Measurements from ENCODE around the gene NTPCR. TPM values are rescaled to one million over a fixed set of nuclear protein-coding genes. Genes with fewer than 3 reads are reported as not detected.

NTPCR gene, protein sequence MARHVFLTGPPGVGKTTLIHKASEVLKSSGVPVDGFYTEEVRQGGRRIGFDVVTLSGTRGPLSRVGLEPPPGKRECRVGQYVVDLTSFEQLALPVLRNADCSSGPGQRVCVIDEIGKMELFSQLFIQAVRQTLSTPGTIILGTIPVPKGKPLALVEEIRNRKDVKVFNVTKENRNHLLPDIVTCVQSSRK
- polyA plus RNA-seq (2011; rRNA removed) (65.1 and 83.6 TPM in 2 replicates), polyA plus RNA-seq (2017; fragmentation: RNase III; extraction: RNeasy Plus Mini Kit Qiagen cat#74134 plus additional on column Dnase treatment) (68.8 to 76.9 TPM (median 69.9 TPM) in 3 replicates), polyA minus RNA-seq (2011; rRNA and poly(A)+ RNA removed) (18.4 and 26.3 TPM in 2 replicates)
- polyA plus RNA-seq (2012; cell fraction: cytosol; rRNA removed), result 30.3 and 30.9 TPM in 2 replicates
- polyA plus RNA-seq (2012; cell fraction: nucleus; rRNA removed), result 11.4 and 16.0 TPM in 2 replicates

DNA sequence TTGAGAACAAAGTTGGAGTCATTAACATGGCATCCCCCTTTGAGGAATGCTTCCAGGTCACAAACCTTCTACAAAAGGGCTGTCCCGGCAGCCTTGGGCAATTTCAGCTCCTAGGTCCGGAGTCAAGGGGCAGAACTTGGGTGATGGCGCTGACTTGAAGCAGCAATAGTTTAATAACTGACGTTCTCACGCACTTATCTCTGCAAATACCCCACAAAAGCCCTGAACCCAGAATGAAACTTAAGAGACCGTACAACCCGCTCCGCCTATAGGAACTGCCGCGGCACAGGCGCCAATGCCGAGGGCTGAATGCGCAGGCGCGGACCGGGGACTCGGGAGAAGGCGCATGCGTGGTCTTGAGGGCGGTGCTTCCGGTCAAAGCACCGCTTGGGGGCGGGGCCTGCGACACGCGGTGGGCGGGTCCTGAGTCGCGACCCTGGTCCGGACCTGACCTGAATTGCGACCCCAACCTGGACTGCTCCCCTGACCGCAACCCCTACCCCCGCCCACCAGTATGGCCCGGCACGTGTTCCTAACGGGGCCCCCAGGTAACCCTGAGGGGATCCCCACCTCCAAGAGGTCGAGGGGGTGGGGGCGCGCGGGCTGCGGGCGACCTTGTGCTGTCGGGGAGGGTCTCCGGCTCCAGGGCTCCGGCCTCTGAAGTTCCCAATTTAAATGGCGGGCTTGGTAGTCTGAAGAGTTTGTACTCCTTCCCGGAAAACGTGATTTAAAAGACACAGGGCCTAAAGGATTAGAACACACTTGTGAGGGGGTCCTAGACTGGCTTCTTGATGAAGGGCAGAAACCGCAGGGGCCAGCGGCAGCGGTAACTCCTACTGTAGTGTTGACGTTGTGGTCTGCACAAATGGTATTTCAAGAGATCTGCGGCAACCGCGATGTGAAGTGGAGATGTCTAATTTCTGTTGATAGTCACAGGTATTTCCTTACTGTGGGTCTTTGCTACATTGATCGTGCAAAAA lies at the start of gene NTPCR:
Gene NTPCR (plus strand): TSS at position 415 of the 980 bp plus-strand sequence. CDS start 100 bp downstream, at position 515.
- CTCF ChIA-PET, result interaction anchor here (0.9 to 1.2 kb wide), 2 partner anchors 28 to 315 kb away, joined by 3 to 4 read pairs; no protein-coding TSS in a partner anchor

GRCh38 chr1:232900818-232901217 lies 49.6 kb upstream of the NTPCR start:
- 83% methylated on average over 10 of the region's 10 CpGs for WGBS (ENCODE audit: missing lambda C conversion rate)
- TF ChIP-seq CBX2 (IDR thresholded peaks at IDR 0.05; ENCODE audit: borderline replicate concordance, low read depth), result no peak
- TF ChIP-seq CBX8 (IDR thresholded peaks at IDR 0.05), result no peak
- TF ChIP-seq FOXS1 (CRISPR knock-in tag; IDR thresholded peaks at IDR 0.05), result no peak
- TF ChIP-seq RARB (CRISPR knock-in tag; IDR thresholded peaks at IDR 0.05), result no peak
- no peak for TF ChIP-seq CHD4 (IDR thresholded peaks at IDR 0.05; ENCODE audit: borderline replicate concordance)
- TF ChIP-seq BHLHE40 (IDR thresholded peaks at IDR 0.05; ENCODE audit: low read depth, low read length), result no peak
- TF ChIP-seq NPAS2 (CRISPR knock-in tag; IDR thresholded peaks at IDR 0.05; ENCODE audit: borderline replicate concordance), result no peak
- no peak for TF ChIP-seq POLR2AphosphoS2 (conservative IDR thresholded peaks at IDR 0.05; ENCODE audit: low read length)
- TF ChIP-seq, protein P1, sequence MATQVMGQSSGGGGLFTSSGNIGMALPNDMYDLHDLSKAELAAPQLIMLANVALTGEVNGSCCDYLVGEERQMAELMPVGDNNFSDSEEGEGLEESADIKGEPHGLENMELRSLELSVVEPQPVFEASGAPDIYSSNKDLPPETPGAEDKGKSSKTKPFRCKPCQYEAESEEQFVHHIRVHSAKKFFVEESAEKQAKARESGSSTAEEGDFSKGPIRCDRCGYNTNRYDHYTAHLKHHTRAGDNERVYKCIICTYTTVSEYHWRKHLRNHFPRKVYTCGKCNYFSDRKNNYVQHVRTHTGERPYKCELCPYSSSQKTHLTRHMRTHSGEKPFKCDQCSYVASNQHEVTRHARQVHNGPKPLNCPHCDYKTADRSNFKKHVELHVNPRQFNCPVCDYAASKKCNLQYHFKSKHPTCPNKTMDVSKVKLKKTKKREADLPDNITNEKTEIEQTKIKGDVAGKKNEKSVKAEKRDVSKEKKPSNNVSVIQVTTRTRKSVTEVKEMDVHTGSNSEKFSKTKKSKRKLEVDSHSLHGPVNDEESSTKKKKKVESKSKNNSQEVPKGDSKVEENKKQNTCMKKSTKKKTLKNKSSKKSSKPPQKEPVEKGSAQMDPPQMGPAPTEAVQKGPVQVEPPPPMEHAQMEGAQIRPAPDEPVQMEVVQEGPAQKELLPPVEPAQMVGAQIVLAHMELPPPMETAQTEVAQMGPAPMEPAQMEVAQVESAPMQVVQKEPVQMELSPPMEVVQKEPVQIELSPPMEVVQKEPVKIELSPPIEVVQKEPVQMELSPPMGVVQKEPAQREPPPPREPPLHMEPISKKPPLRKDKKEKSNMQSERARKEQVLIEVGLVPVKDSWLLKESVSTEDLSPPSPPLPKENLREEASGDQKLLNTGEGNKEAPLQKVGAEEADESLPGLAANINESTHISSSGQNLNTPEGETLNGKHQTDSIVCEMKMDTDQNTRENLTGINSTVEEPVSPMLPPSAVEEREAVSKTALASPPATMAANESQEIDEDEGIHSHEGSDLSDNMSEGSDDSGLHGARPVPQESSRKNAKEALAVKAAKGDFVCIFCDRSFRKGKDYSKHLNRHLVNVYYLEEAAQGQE (IDR thresholded peaks at IDR 0.05), result no peak
- TF ChIP-seq POLR2A (IDR thresholded peaks at IDR 0.05; ENCODE audit: low read length), result no peak
- TF ChIP-seq MYC (IDR thresholded peaks at IDR 0.05; ENCODE audit: borderline replicate concordance, low read length), result no peak

More for the DNA sequence above, at the start of gene NTPCR:
- POLR2A ChIA-PET, result interaction anchor here (0.9 to 1.2 kb wide), 2 partner anchors 163 to 321 kb away, joined by 3 to 9 read pairs; partner anchors contain the start of gene SIPA1L2
- 3% methylated on average over 20 of the region's 56 CpGs for WGBS (ENCODE audit: missing lambda C conversion rate)
- peak; percentile 94 for DNase-seq (ENCODE audit: low read depth in 1 of 2, low spot score in 1 of 2)
- Histone ChIP-seq H3K4me3 (peak within 1 kb of the TSS; percentile 74), H3K27ac (peak within 1 kb of the TSS; percentile 79 to 95), H3K4me1 (peaks cover 26% of the 10 kb centered on the region), H3K9me3 (no peaks in the 10 kb centered on the region), H3K4me2 (peak within 1 kb of the TSS; percentile 93)
- TF ChIP-seq JUNB (IDR thresholded peaks at IDR 0.05), result no peak
- TF ChIP-seq, protein P2, sequence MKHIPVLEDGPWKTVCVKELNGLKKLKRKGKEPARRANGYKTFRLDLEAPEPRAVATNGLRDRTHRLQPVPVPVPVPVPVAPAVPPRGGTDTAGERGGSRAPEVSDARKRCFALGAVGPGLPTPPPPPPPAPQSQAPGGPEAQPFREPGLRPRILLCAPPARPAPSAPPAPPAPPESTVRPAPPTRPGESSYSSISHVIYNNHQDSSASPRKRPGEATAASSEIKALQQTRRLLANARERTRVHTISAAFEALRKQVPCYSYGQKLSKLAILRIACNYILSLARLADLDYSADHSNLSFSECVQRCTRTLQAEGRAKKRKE (CRISPR knock-in tag; IDR thresholded peaks at IDR 0.05; ENCODE audit: low read depth), result no peak
- TF ChIP-seq RNF2 (IDR thresholded peaks at IDR 0.05; ENCODE audit: borderline replicate concordance, low read depth), result no peak
- no peak for TF ChIP-seq GATA3 (IDR thresholded peaks at IDR 0.05; ENCODE audit: borderline replicate concordance)
- TF ChIP-seq RCOR1 (IDR thresholded peaks at IDR 0.05; ENCODE audit: low read depth, low read length), result no peak
- TF ChIP-seq POLR2A (IDR thresholded peaks at IDR 0.05; ENCODE audit: low read length), result peak; percentile 64
- no peak for TF ChIP-seq ESRRA (IDR thresholded peaks at IDR 0.05; ENCODE audit: borderline replicate concordance, low read length)
- TF ChIP-seq, protein P3, sequence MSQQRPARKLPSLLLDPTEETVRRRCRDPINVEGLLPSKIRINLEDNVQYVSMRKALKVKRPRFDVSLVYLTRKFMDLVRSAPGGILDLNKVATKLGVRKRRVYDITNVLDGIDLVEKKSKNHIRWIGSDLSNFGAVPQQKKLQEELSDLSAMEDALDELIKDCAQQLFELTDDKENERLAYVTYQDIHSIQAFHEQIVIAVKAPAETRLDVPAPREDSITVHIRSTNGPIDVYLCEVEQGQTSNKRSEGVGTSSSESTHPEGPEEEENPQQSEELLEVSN (IDR thresholded peaks at IDR 0.05; ENCODE audit: borderline replicate concordance, low read depth), result peak; percentile 58; the same call in 1 of the 2 replicates
- peak; percentile 38 to 86; a peak in 4 of 5 replicates for TF ChIP-seq JUN (IDR thresholded peaks at IDR 0.05)
- TF ChIP-seq ZSCAN20 (CRISPR knock-in tag; IDR thresholded peaks at IDR 0.05), result no peak
- no peak for TF ChIP-seq TP53 (CRISPR knock-in tag; IDR thresholded peaks at IDR 0.05)
- TF ChIP-seq EHF (CRISPR knock-in tag; IDR thresholded peaks at IDR 0.05), result no peak
- peak; percentile 63; the same call in 1 of the 2 replicates for TF ChIP-seq MAX (IDR thresholded peaks at IDR 0.05)
- no peak for TF ChIP-seq EHMT2 (IDR thresholded peaks at IDR 0.05; ENCODE audit: low read depth)
- no peak for TF ChIP-seq SREBF2 (IDR thresholded peaks at IDR 0.05)
- no peak for TF ChIP-seq NFE2L2 (conservative IDR thresholded peaks at IDR 0.05; ENCODE audit: low read length)
- no peak for TF ChIP-seq FOSL2 (IDR thresholded peaks at IDR 0.05)
- TF ChIP-seq FOSL2 (CRISPR knock-in tag; IDR thresholded peaks at IDR 0.05), result no peak
- TF ChIP-seq BCL3 (IDR thresholded peaks at IDR 0.05), result peak; percentile 88
- no peak for TF ChIP-seq CHD2 (IDR thresholded peaks at IDR 0.05; ENCODE audit: low read length, partially characterized antibody)
- TF ChIP-seq CHD4 (IDR thresholded peaks at IDR 0.05; ENCODE audit: borderline replicate concordance), result no peak
- TF ChIP-seq MAFK (IDR thresholded peaks at IDR 0.05; ENCODE audit: partially characterized antibody), result no peak
- no peak for TF ChIP-seq HDAC2 (IDR thresholded peaks at IDR 0.05)
- no peak for TF ChIP-seq POLR2AphosphoS2 (conservative IDR thresholded peaks at IDR 0.05; ENCODE audit: low read length)
- peak; percentile 45; the same call in 1 of the 2 replicates for TF ChIP-seq MYC (IDR thresholded peaks at IDR 0.05; ENCODE audit: borderline replicate concordance, low read length)
- TF ChIP-seq KDM1A (IDR thresholded peaks at IDR 0.05; ENCODE audit: low read depth), result no peak
- no peak for TF ChIP-seq RFX5 (IDR thresholded peaks at IDR 0.05)
- peak; percentile 67 for TF ChIP-seq PHF8 (IDR thresholded peaks at IDR 0.05; ENCODE audit: borderline replicate concordance, low read depth)
- TF ChIP-seq CEBPB (IDR thresholded peaks at IDR 0.05), result no peak
- TF ChIP-seq RAD21 (conservative IDR thresholded peaks at IDR 0.05 in 1 of 2, IDR thresholded peaks at IDR 0.05 in 1 of 2), result 0 out of 5 replicates have a peak, but pooled peaks of 1 of the 2 experiments have one; percentile 29
- no peak for TF ChIP-seq BHLHE40 (IDR thresholded peaks at IDR 0.05; ENCODE audit: low read depth, low read length)
- peak; percentile 13 for FAIRE-seq
- peak; percentile 82 to 89 for ATAC-seq

More at GRCh38 chr1:232900818-232901217, 49.6 kb upstream of the NTPCR start:
- Histone ChIP-seq H3K4me3 (no peak overlapping the region), H3K9me3 (no peaks in the 10 kb centered on the region), H3K27ac (no peak overlapping the region), H3K4me2 (no peak overlapping the region), H3K4me1 (peaks cover 9% of the 10 kb centered on the region; the same call in 2 of the 3 replicates)
- CTCF ChIA-PET, result interaction anchor here (0.6 to 1.0 kb wide), 4 partner anchors 21 to 268 kb away, joined by 3 read pairs; no protein-coding TSS in a partner anchor
- FAIRE-seq (no peak), DNase-seq (ENCODE audit: low read depth in 1 of 2, low spot score in 1 of 2) (no peak), ATAC-seq (no peak)
- POLR2A ChIA-PET, result no interaction called here
